Lower leg skin (tissue), 3 donors: Measurements from ENCODE around the gene TMA7.

Source experiments
- CTCF ChIP-seq, 3 donors: fragments of 450-650 bp; IDR thresholded peaks; one replicate each; pipeline ENCODE4 v1.5.1; 2016; ENCODE audit warnings: antibody characterized with exemption in 3 of 3, mild to moderate bottlenecking in 3 of 3, moderate library complexity in 2 of 3
- POLR2A ChIP-seq, 2 donors: fragments of 450-650 bp; IDR thresholded peaks; one replicate each; pipeline ENCODE4 v1.6.1; 2016 to 2017; ENCODE audit warnings: antibody characterized with exemption in 2 of 2, mild to moderate bottlenecking in 1 of 2, moderate library complexity in 1 of 2

GRCh38 chr3:48432411-48433371, 7.4 kb upstream of the TMA7 start:
- TF ChIP-seq CTCF (IDR thresholded peaks at IDR 0.05) (no peak), POLR2A (IDR thresholded peaks at IDR 0.05) (no peak)
